ENCODE measurements around the gene SLC1A5. TPM values are rescaled to one million over a fixed set of nuclear protein-coding genes. Genes with fewer than 3 reads are reported as not detected.

The SLC1A5 gene
- total RNA-seq, 4 donors from 2014 or later = 19.8 to 104 (median 91.4) TPM

DNA sequence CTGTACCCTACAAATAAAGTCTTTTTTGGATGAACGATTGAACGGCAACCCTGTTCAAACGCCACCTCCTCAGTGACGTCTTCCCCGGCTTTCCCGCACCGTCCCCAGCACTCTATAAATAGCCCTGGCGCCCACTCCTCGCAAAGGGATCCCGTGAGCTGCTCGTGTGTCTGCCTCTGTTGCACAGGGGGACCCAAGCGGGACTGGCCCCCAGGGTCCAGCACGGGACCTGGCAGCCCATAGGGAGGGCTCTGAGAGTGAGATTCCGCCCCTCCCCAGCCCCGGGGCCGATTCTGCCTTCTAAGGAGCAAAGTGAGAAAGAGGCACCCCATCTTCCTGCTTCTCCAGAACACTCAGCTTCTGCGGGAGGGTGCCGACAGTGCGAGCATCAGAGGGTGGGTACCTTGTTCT is 50.6 kb downstream of the SLC1A5 start:
- TF ChIP-seq POLR2A (IDR thresholded peaks at IDR 0.05) (no peak), EP300 (IDR thresholded peaks at IDR 0.05; ENCODE audit: low read depth) (no peak), POLR2AphosphoS5 (IDR thresholded peaks at IDR 0.05) (no peak), CTCF (IDR thresholded peaks at IDR 0.05) (no peak)
- 83% methylated on average over 19 of the region's 19 CpGs; no CpG with 5 or more reads in 1 of the 2 donors for WGBS, 2 donors (ENCODE audit: low coverage in 1 of 2)

GRCh38 chr19:46737298-46737654 is 51.1 kb downstream of the SLC1A5 start:
- peaks cover 0 to 29% (median 13%) of the 10 kb centered on the region in 4 donors for H3K36me3 ChIP-seq
- no peak for DNase-seq
- no peak overlapping the region for H3K27ac ChIP-seq
- H3K4me3 ChIP-seq = no peak overlapping the region
- intact Hi-C loops (cut with DNase I; ENCODE audit: low total_unique reads) = no loop called here
- 80% methylated on average over 7 of the region's 7 CpGs; no CpG with 5 or more reads in 1 of the 2 donors for WGBS, 2 donors (ENCODE audit: low coverage in 1 of 2)
- no peaks in the 10 kb centered on the region for H3K9me3 ChIP-seq
- in situ Hi-C loops (cut with MboI; ENCODE audit: low pct_ligation_motif_present in 1 of 4, low pct_unique_long_range_greater_than_20kb in 1 of 4, low sequenced_read_pairs in 3 of 4) = no loop called here
- H3K27me3 ChIP-seq = no peaks in the 10 kb centered on the region
- H3K4me1 ChIP-seq = peaks cover 0 to 7% (median 3%) of the 10 kb centered on the region in 4 donors
- no peak for TF ChIP-seq EP300 (IDR thresholded peaks at IDR 0.05; ENCODE audit: low read depth)
- no peak for TF ChIP-seq CTCF (IDR thresholded peaks at IDR 0.05)
- no peak for TF ChIP-seq POLR2A (IDR thresholded peaks at IDR 0.05)
- no peak for TF ChIP-seq POLR2AphosphoS5 (IDR thresholded peaks at IDR 0.05)

More for the DNA sequence above, 50.6 kb downstream of the SLC1A5 start:
- H3K36me3 ChIP-seq = peaks cover 0 to 25% (median 10%) of the 10 kb centered on the region in 4 donors
- peaks cover 0 to 8% (median 3%) of the 10 kb centered on the region in 4 donors for H3K4me1 ChIP-seq
- no peaks in the 10 kb centered on the region for H3K27me3 ChIP-seq
- H3K4me3 ChIP-seq = no peak overlapping the region
- no peak for DNase-seq
- H3K9me3 ChIP-seq = no peaks in the 10 kb centered on the region
- in situ Hi-C loops (cut with MboI; ENCODE audit: low pct_ligation_motif_present in 1 of 4, low pct_unique_long_range_greater_than_20kb in 1 of 4, low sequenced_read_pairs in 3 of 4) = no loop called here
- no peak overlapping the region for H3K27ac ChIP-seq
- intact Hi-C loops (cut with DNase I; ENCODE audit: low total_unique reads) = no loop called here

GRCh38 chr19:46736531-46737297 is 51.7 kb downstream of the SLC1A5 start:
- no peak for TF ChIP-seq POLR2AphosphoS5 (IDR thresholded peaks at IDR 0.05)
- no peak for TF ChIP-seq POLR2A (IDR thresholded peaks at IDR 0.05)
- TF ChIP-seq CTCF (IDR thresholded peaks at IDR 0.05) = no peak
- 30 to 84% methylated on average over 2 to 22 of the region's 22 CpGs for WGBS, 2 donors (ENCODE audit: low coverage in 1 of 2)
- Histone ChIP-seq H3K9me3 (no peaks in the 10 kb centered on the region), H3K4me3 (no peak overlapping the region), H3K27ac (no peak overlapping the region), H3K4me1 (peaks cover 0 to 7% (median under 1%) of the 10 kb centered on the region in 4 donors), H3K36me3 (peaks cover 0 to 29% (median 13%) of the 10 kb centered on the region in 4 donors), H3K27me3 (no peaks in the 10 kb centered on the region)
- no peak for DNase-seq
- intact Hi-C loops (cut with DNase I; ENCODE audit: low total_unique reads) (no loop called here), in situ Hi-C loops (cut with MboI; ENCODE audit: low pct_ligation_motif_present in 1 of 4, low pct_unique_long_range_greater_than_20kb in 1 of 4, low sequenced_read_pairs in 3 of 4) (no loop called here)

- TF ChIP-seq POLR2A (IDR thresholded peaks at IDR 0.05) (no peak), POLR2AphosphoS5 (IDR thresholded peaks at IDR 0.05) (no peak), EP300 (IDR thresholded peaks at IDR 0.05; ENCODE audit: low read depth) (no peak)
- Histone ChIP-seq H3K4me3 (no peak overlapping the region), H3K27ac (peak overlapping the region in 2 of 4 donors; percentile 22 to 26), H3K36me3 (peaks cover 0 to 34% (median 17%) of the 10 kb centered on the region in 4 donors), H3K4me1 (no peaks in the 10 kb centered on the region), H3K9me3 (no peaks in the 10 kb centered on the region), H3K27me3 (no peaks in the 10 kb centered on the region)
- WGBS, 2 donors (ENCODE audit: low coverage in 1 of 2) = 74 to 82% methylated on average over 4 to 11 of the region's 11 CpGs
- in situ Hi-C loops (cut with MboI; ENCODE audit: low pct_ligation_motif_present in 1 of 4, low pct_unique_long_range_greater_than_20kb in 1 of 4, low sequenced_read_pairs in 3 of 4) = no loop called here
- intact Hi-C loops (cut with DNase I; ENCODE audit: low total_unique reads) = no loop called here
- DNase-seq = no peak
Measured at GRCh38 chr19:46733690-46734292, 54.6 kb downstream of the SLC1A5 start.
